Activated naive CD4-positive, alpha-beta T cell treated with anti-CD3 and anti-CD28 coated beads for 36 hours (primary cell): ENCODE data around the gene TSC2. TPM values are rescaled to one million over a fixed set of nuclear protein-coding genes. Genes with fewer than 3 reads are reported as not detected.

ENCODE experiments used
- CTCF ChIA-PET: fragments of 350-600 bp; sonication (Branson Sonifier 250); formaldehyde crosslinking; loops from one replicate; lab custom pipeline; 2021; ENCODE audit warnings: antibody characterized with exemption; lab: Charles Lee
- DNase-seq: peaks from one replicate; pipeline ENCODE4 v3.0.0-alpha.2; 2020
- H3K27ac Mint-ChIP-seq: one replicate; pipeline ENCODE4 v1.8.0; 2021; ENCODE audit warnings: mild to moderate bottlenecking, mixed read lengths
- H3K27me3 Mint-ChIP-seq: one replicate; pipeline ENCODE4 v1.8.0; 2021; ENCODE audit warnings: low read depth, mixed read lengths
- H3K36me3 Mint-ChIP-seq: one replicate; pipeline ENCODE4 v1.8.0; 2021; ENCODE audit warnings: low read depth, mixed read lengths
- H3K4me1 Mint-ChIP-seq: one replicate; pipeline ENCODE4 v1.8.0; 2021; ENCODE audit warnings: low read depth, mixed read lengths
- H3K4me3 Mint-ChIP-seq: one replicate; pipeline ENCODE4 v1.8.0; 2021; ENCODE audit warnings: mild to moderate bottlenecking, moderate library complexity, mixed read lengths
- H3K9me3 Mint-ChIP-seq: one replicate; pipeline ENCODE4 v1.8.0; 2021; ENCODE audit warnings: mixed read lengths
- intact Hi-C: fragments of 100-400 bp; cut with micrococcal nuclease; formaldehyde crosslinking; loops from one replicate; pipeline ENCODE4 v1.15.1; 2023
- total RNA-seq, 2 experiments: library from RNA; stranded (reverse); gene quantifications; one replicate each; pipeline ENCODE4 v1.2.3, GENCODE V29; 2021

The TSC2 gene
- 10 to 100 TPM; 72.3 to 72.7 TPM for total RNA-seq

DNA sequence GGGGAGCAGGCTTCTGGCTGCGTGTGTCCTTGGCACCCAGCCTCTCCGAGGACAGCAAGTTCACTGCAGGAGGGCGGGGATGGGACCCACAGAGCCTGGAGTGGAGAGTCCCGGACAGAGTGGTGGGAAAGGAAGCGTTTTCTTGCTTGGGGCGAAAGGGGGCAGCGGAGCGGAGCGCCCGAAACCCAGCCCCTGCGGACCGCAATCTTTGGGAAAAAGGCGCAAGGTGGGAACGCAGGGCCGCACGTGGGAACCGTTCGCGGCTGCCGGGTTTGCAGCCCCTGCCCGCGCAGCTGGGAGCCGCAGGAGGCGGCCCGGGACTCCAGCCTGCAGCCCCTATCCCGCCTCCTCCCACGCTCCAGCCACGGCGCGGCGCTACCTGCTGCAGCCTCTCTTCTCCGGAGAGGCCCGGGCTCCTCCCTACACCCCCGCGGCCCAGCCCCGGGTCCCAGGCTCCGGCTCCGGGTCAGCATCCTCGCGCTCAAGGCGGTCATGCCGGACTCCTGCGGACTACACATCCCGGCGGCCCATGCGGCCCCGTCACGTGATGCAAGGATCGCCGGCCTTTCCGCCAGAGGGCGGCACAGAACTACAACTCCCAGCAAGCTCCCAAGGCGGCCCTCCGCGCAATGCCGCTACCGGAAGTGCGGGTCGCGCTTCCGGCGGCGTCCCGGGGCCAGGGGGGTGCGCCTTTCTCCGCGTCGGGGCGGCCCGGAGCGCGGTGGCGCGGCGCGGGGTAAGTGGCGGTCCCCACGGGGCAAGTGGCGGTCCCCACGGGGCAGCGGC is at the start of gene TSC2, which contains the start of gene NTHL1:
TSS of gene TSC2 (plus strand) at position 656 of the 786 bp plus-strand sequence. CDS start 631 bp downstream, outside the sequence.
TSS of gene NTHL1 (minus strand) at position 505 of the 786 bp plus-strand sequence. CDS start at position 494, 11 bp downstream.
- intact Hi-C loops = loop anchor here (1.0 to 5.0 kb wide), 4 partner anchors 19 to 975 kb away; partner anchors contain the start of genes HCFC1R1, THOC6, TNFRSF12A and TRAF7
- CTCF ChIA-PET = interaction anchor here (0.6 to 1.6 kb wide), 8 partner anchors 17 to 168 kb away, joined by 3 to 5 read pairs (median 4); partner anchors contain the start of gene PKD1
- Mint-ChIP-seq H3K36me3 (peaks cover 2% of the 10 kb centered on the region), H3K4me3 (peak within 1 kb of the TSS; percentile 93), H3K9me3 (no peaks in the 10 kb centered on the region), H3K4me1 (peaks cover 16% of the 10 kb centered on the region), H3K27me3 (no peaks in the 10 kb centered on the region), H3K27ac (peak within 1 kb of the TSS; percentile 61)
- DNase-seq = peak; percentile 95

DNA sequence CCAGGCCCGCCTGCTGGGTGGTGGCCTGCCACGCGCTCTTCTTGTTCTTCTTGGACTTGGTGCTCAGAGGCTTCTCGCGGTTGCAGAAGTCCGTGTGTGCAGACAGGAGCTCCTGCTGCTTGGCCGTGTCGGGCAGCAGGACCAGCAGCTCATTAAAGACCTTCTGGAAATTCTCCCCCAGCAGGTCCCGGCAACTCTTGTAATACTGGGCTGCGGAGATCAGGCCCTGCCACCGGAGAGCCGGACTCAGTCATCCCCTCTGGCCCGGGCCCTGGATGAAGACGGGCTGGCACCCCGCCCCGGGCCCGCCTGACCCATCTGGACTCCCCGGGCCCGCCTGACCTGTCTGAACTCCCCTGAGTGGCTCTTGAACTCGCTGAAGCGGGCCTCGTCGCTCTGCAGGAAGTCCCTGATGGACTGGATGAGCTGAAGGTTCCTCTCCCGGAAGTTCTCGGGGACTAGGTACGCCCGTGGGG is 49.4 kb upstream of the TSC2 start:
- Mint-ChIP-seq H3K4me1 (peaks cover 8% of the 10 kb centered on the region), H3K27ac (no peak overlapping the region), H3K9me3 (no peaks in the 10 kb centered on the region), H3K4me3 (no peak overlapping the region), H3K36me3 (peaks cover 14% of the 10 kb centered on the region), H3K27me3 (no peaks in the 10 kb centered on the region)
- DNase-seq = no peak
- intact Hi-C loops = no loop called here
- CTCF ChIA-PET = interaction anchor here (0.9 kb wide), 1 partner anchor 10 kb away, joined by 3 read pairs; no protein-coding TSS in a partner anchor

- CTCF ChIA-PET = interaction anchor here (0.9 kb wide), 1 partner anchor 9 kb away, joined by 3 read pairs; no protein-coding TSS in a partner anchor
- DNase-seq = no peak
- intact Hi-C loops = no loop called here
- H3K9me3 Mint-ChIP-seq = no peaks in the 10 kb centered on the region
- peaks cover 2% of the 10 kb centered on the region for H3K4me1 Mint-ChIP-seq
- peaks cover 14% of the 10 kb centered on the region for H3K36me3 Mint-ChIP-seq
- no peak overlapping the region for H3K4me3 Mint-ChIP-seq
- no peak overlapping the region for H3K27ac Mint-ChIP-seq
- no peaks in the 10 kb centered on the region for H3K27me3 Mint-ChIP-seq
These were observed 48.7 kb upstream of the TSC2 start for GRCh38 chr16:1998852-1999801.

- peaks cover 14% of the 10 kb centered on the region for H3K36me3 Mint-ChIP-seq
- H3K9me3 Mint-ChIP-seq = no peaks in the 10 kb centered on the region
- H3K27me3 Mint-ChIP-seq = no peaks in the 10 kb centered on the region
- DNase-seq = no peak
- CTCF ChIA-PET = no interaction called here
- peaks cover 5% of the 10 kb centered on the region for H3K4me1 Mint-ChIP-seq
- intact Hi-C loops = no loop called here
- H3K4me3 Mint-ChIP-seq = no peak overlapping the region
- H3K27ac Mint-ChIP-seq = no peak overlapping the region
These were observed 47.8 kb upstream of the TSC2 start for GRCh38 chr16:1999866-2000514.

DNA sequence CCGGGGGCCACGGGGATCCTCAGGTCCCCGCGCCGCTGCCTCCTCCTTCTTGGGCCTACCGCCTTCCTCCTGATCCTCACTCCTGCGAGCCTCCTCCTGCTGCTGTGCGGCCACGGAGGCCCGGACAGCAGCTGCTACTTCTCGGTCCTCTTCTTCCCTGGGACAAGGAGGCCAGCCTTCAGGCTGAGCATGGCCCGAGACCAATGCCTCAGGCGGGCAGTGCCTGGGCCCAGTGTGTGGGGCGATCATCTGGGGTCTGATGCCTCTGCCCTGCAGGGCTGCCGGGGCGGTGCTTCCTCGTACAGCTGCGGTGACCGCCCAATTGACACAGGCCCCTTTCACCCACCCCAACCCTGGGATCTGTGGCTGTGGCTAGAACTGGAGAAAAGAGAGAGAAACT is 46.8 kb upstream of the TSC2 start:
- intact Hi-C loops = no loop called here
- H3K4me3 Mint-ChIP-seq = no peak overlapping the region
- H3K9me3 Mint-ChIP-seq = no peaks in the 10 kb centered on the region
- no peaks in the 10 kb centered on the region for H3K27me3 Mint-ChIP-seq
- no peak for DNase-seq
- H3K27ac Mint-ChIP-seq = no peak overlapping the region
- peaks cover 14% of the 10 kb centered on the region for H3K36me3 Mint-ChIP-seq
- H3K4me1 Mint-ChIP-seq = peaks cover 12% of the 10 kb centered on the region
- CTCF ChIA-PET = no interaction called here

- no peak overlapping the region for H3K27ac Mint-ChIP-seq
- CTCF ChIA-PET = no interaction called here
- H3K27me3 Mint-ChIP-seq = no peaks in the 10 kb centered on the region
- peaks cover 18% of the 10 kb centered on the region for H3K36me3 Mint-ChIP-seq
- no peak overlapping the region for H3K4me3 Mint-ChIP-seq
- H3K9me3 Mint-ChIP-seq = no peaks in the 10 kb centered on the region
- no peak for DNase-seq
- intact Hi-C loops = no loop called here
- H3K4me1 Mint-ChIP-seq = peaks cover 19% of the 10 kb centered on the region
These were observed 46.1 kb upstream of the TSC2 start for GRCh38 chr16:2001456-2002355.

DNA sequence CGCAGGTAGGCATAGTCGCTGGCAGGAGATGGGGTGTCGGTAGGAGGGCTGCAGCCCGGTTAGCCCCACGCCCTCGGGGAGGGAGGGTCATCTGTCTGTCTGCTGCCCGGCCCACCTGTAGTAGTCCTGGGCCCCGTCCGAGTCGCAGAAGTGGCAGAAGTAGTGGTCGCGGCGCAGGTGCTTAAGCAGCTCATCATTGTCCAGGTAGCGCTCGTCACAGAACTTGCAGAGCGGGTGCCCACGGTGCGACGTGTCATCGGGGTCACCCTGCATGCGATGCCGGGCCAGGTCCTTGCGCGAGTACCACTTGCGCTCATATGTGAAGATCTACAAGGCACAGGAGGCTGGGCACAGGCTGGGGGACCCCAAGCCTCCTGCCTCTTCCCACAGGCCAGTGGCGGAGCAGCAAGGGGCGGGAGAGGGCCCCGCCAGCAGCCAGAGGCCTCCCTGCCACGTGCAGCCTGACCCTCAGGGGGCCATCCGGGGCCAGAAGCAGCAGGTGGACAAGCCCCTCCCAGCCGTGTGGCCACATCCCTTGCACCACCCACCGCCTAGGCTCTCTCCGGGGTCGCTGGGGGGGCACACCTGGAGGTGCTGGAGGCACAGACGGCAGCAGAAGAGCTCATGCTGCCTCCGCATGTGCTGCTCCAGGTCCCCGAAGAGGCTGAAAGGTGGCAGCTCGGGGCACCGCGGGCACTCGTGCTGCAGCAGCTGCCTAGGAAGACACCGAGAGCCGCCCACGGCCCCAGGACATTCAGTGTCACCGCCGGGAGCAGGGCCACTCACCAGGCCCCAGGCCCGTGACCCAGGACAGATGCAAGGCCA is 45.2 kb upstream of the TSC2 start:
- peaks cover 28% of the 10 kb centered on the region for H3K4me1 Mint-ChIP-seq
- H3K36me3 Mint-ChIP-seq = peaks cover 26% of the 10 kb centered on the region
- intact Hi-C loops = no loop called here

DNA sequence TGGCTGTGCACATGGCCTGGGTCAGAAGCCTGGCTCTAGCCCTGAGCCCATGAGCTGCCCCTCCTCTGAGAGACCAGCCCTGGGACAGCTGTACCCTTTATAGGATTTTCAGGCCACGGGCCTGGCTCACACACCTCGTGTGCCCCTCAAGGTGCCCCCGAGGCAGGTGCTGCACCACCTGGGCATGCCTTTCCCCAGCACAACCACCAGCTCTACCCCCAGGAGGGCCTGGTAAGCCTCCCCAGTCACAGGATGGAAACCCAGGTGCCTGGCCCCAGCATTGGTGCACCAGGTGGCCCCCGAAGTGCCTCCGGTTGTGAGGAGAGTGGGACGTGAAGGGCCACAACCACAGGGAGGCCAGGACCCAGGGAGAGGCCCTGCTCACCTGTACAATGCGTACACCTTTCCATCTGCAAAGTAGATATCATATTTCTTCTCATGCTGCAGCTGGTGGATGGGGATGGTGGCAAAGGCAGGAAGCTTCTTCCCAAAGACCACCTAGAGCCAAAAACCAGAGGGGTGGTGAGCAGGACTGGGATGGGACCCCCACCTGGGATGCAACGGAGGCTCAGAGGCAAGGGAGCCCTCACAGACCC is 44.5 kb upstream of the TSC2 start:
- Mint-ChIP-seq H3K27me3 (no peaks in the 10 kb centered on the region), H3K9me3 (no peaks in the 10 kb centered on the region), H3K4me3 (no peak overlapping the region), H3K36me3 (peaks cover 32% of the 10 kb centered on the region), H3K4me1 (peaks cover 31% of the 10 kb centered on the region), H3K27ac (no peak overlapping the region)
- no peak for DNase-seq
- CTCF ChIA-PET = interaction anchor here (0.7 to 2.2 kb wide), 8 partner anchors 9 to 257 kb away, joined by 3 to 36 read pairs (median 4); partner anchors contain the start of genes MSRB1, NTHL1 and TSC2
- intact Hi-C loops = no loop called here

More for the DNA sequence above, 45.2 kb upstream of the TSC2 start:
- no peak overlapping the region for H3K4me3 Mint-ChIP-seq
- no peaks in the 10 kb centered on the region for H3K27me3 Mint-ChIP-seq
- DNase-seq = no peak
- no peaks in the 10 kb centered on the region for H3K9me3 Mint-ChIP-seq
- no peak overlapping the region for H3K27ac Mint-ChIP-seq
- CTCF ChIA-PET = interaction anchor here (1.3 to 2.2 kb wide), 5 partner anchors 8 to 138 kb away, joined by 4 to 36 read pairs (median 4); partner anchors contain the start of genes MSRB1, NTHL1 and TSC2

- Mint-ChIP-seq H3K36me3 (peaks cover 35% of the 10 kb centered on the region), H3K27ac (no peak overlapping the region), H3K27me3 (no peaks in the 10 kb centered on the region), H3K4me3 (no peak overlapping the region), H3K4me1 (peaks cover 37% of the 10 kb centered on the region), H3K9me3 (no peaks in the 10 kb centered on the region)
- peak; percentile 90 for DNase-seq
- intact Hi-C loops = no loop called here
- CTCF ChIA-PET = interaction anchor here (0.6 to 2.2 kb wide), 15 partner anchors 8 to 425 kb away, joined by 3 to 36 read pairs (median 4); partner anchors contain the start of genes GFER, MSRB1, NTHL1 and TSC2
These were observed 43.8 kb upstream of the TSC2 start for GRCh38 chr16:2003827-2004641.
